CD4-positive, alpha-beta T cell treated with Interleukin-15 for 1 hour (primary cell): ENCODE results near the gene MICAL3.
A peak's percentile ranks its signal among the peaks of the same experiment; 100 is the strongest.

Experiments used
- DNase-seq: peaks from one replicate; pipeline ENCODE4 v3.0.0-alpha.2; 2020

MICAL3 gene

DNA sequence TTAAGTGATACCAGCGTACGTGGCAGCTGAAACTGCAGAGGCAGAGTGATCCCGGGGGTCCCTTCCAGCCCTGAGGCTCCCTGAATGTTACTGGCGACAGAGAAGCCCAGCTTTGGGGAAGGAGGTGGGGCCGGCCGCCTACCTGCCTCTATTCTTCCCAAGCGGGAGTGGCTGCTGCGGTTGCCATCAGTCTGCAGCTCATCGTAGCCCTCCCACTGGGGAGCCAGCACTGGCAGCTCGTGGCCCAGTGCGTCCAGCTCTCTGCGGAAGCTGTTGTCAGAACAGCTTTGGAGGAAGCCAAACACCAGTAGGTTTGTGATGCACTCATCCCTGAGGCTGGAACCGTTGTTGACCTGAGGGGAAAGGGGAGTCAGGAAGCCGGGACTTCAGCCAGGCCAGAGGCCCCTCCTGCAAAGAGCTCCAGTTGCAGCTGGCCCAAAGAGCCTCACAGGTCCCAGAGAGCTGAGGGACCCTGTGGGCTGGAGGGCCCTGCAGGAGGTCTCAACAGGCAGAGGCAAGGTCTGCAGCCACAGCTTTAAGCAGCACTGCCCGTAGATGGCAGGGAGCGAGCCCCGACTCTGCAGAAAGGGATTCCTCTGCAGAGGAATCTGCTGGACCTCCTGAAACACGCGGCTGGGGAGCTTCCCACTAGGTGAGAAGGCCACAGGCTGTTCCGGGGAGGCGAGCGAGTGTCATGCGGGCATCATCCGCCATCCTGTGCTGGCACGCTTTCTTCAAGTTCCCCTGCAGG lies 280.5 kb downstream of the MICAL3 start:
- DNase-seq: no peak

DNA sequence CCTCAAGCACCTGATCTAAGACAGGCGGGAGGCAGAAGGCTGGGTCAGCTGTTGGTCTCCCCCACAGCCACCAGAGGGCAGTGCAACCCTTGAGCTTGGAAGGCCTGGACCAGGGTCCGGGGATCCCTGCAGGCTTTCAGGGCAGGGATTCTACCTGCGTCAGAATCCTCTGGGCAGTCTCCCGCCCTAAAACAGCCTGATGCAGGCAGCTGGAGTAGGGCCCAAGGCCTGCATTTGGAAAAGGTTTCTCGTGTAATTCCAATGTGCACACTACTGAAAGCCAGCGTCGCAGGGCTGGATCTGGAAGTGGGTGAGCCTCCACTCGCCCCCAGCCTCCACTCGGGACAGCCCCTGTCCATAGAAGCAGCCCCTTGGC lies 281.8 kb downstream of the MICAL3 start:
- DNase-seq: peak; percentile 70

DNA sequence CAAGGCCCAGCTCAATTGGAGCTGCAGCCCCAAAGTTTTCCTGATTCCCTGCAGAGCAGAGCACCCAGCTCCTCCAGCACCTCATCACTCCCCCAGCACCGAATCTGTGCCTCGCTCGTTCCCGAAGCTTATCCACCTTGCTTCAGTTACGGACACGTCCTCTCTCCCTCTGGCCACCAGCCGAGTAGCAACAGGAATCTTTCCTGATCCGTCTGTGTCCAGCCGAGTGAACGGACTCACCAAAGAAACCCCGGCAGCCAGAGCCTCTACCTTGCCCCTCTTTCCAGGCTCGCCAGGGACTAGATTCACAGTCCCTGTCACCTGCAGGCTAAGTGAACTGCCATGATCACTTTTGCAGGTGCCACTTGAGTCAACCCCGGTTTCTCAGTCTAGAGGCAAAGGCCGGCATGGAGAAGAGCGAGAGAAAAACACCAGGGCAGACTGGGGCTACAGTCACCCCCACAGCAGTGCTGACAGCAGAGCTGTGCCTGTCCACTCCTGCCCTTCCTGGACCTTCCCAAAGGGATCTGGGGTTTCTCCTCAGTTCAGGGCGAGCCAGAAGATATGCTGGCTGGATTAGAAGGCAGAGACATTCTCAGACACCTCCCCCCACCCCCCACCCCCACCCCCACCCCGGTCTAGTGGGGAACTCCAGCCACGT lies 282.4 kb downstream of the MICAL3 start:
- DNase-seq: no peak

DNA sequence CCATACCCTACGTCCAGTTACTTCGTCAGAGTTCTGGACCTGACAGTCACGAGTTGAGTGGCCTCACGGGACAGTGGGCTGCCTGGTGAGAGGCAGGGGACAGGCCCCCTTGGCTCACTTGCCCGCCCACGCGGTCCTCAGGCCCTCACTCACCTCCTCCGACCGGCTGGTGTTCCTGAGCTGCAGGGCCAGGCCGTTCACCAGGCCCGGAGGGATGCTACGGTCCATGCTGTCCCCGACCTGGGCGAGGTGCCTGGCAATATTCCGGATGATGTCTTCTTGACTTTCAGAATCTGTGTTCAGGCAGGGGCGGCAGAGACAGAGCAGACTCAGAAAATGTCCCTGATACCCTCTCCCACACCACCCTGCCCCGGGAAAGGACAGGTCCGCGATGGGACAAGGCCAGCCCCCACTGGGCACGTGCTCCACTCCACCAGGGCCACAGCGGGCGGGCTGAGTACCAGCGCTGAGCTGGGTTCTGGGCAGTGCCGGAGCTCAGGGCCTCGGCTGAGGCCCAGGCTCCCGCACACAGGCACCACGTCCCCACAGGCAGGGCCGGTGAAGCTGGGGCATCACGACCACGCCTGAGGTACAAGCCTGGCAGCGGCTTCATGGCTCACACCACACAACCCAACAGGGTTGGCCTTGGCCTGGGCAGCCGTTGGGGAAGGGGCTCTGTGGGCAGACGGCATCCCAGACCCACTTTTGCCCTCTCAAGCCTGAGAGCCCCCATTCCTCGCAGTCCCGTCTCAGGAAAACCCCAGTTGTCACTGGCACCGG lies 285.0 kb downstream of the MICAL3 start:
- DNase-seq: no peak

DNA sequence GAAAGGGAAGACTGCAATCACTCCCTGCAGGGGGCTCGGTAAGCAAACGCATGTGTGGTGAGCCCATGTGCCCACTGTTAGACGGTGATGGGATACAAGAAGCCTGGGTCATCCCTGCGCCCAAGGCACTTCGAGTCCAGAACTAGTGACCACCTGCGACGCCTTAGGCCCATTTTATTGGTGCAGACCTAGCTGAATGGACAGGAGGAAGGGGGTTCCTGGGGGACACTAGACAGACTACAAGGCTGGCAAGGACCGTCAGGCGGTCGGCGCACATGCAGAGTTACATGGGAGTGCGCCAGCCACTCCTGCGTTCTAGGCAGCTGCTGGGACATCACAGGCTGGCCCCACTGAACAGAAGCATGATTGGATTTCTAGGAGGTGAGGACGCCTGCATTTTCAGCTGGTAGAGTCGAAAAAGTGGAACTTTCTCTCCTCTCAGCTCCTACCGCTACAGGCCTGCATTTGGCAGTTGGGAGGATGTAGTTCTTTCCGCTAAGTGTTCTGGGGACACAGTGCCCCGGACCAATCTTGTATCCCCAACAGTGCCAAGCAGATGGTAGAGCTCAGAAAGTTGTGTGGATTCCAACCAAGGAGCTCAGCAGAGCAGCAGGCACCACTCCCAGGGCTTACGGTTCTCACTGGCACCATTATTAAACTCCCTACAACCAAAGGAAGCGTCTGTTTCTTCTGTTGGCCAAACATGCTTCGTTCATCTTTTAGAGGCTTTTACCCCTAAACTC lies 285.8 kb downstream of the MICAL3 start:
- DNase-seq: no peak
